Stimulated activated CD4-positive, alpha-beta T cell treated with anti-CD3 and anti-CD28 coated beads, Interleukin-4, amount 100 ng/mL, for 24 hours (primary cell): ENCODE results near the gene UPK1A.

Source experiments
- DNase-seq: peaks from one replicate; pipeline ENCODE4 v3.0.0-alpha.2; 2020

Gene UPK1A

DNA sequence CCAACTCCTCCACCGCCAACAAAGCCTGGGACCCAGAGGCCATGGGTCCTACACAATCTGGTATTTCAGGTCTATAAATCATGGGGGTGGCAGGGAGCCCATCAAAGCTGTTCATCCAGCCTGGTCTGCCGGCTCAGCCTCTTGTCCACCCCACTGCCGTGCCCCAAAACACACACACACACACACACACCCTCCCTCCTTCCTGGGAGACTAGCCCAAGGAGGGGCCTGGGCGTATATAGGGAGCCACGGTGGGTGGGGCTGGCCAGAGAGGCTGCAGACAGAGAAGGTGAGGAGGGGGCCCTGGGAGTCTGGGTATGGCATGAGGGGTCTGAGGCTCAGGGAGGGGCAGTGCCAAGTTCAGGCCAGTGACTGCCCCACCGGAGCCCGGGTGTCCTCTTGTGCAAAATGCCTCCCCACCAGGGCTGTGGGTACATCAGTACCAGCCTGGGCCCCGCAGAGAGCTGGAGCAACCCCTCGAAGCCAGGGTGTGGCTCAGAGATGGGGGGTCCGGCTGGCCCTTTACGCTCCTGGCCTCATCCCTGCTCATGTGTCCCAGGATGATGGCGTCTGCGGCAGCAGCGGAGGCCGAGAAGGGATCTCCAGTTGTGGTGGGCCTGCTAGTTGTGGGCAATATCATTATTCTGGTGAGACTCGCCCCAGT is at the start of gene UPK1A:
UPK1A (plus strand) TSS at position 267 of the 663 bp plus-strand sequence; CDS start at position 563, 296 bp downstream.
- DNase-seq, result no peak

DNA sequence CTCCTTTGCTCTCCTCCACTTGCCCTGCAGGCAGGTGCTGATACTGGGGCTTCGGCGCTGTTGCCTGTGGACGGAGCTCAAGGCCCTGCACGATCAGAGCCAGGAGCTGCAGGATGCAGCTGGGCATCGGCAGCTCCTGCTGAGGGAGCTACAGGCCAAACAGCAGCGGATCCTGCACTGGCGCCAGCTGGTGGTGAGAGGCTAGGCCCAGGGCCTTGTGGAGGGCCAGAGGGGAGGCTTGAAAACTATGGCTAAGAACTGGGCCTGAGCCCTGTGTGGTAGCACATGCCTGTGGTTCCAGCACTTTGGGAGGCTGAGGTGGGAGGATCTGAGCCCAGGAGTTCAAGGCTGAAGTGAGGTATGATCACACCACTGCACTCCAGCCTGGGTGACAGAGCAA is 47.5 kb upstream of the UPK1A start:
- DNase-seq, result no peak

DNA sequence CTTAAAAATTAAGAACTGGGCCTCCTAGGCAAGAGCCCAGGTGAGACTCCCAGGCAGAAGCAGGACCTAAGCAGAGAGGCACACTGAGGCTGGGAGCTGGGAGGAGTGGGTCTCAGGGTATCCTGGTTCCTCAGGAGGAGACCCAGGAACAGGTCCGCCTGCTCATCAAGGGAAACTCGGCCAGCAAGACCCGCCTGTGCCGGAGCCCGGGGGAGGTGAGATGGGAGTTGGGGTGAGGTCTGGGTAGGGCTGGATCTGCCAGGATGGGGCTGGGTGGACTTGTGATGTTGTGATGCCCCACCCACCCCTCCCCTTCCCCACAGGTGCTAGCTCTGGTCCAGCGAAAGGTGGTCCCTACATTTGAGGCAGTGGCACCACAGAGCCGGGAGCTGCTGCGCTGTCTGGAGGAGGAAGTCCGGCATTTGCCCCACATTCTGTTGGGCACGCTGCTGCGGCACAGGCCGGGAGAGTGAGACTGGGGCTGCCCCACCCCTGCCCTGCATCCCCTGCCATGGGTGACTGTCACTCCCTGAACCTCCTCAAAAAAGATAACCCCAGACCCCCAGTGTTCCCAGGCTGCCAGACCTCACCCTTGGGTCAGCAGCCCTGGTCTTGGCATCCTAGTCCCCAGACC is 46.9 kb upstream of the UPK1A start:
- no peak for DNase-seq

DNA sequence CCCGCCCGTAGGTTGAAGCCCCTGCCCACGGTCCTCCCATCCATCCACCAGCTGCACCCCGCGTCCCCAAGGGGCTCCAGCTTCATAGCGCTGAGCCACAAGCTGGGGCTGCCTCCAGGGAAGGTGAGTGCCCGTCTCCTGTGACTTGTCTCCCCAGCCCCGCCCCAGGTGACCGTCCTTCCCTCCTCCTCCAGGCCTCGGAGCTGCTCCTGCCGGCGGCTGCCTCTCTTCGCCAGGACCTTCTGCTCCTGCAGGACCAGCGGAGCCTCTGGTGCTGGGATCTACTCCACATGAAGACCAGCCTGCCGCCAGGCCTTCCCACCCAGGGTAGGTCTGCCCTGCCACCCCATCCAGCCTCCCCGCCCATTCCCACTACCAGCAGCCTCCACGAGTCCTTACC is 46.3 kb upstream of the UPK1A start:
- no peak for DNase-seq

DNA sequence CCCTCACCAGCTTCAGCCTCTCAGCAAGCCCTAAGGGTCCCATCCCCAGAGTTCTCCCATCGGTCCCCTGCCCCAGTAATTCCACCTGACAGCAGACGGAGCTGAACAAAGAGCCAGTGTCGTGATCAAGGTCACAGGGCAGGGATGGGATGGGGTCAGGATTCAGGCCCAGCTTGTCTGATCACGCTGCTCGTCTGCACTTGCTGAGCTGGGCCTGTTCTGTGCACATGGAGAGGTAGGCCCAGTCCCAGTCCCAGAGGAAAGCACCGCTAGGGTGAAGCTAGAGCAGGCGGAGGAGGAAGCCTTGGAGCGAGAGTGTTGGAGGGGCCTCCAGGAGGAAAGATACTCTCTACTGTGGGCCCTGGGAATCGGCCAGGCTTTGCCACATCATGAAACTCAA is 44.6 kb upstream of the UPK1A start:
- no peak for DNase-seq

DNA sequence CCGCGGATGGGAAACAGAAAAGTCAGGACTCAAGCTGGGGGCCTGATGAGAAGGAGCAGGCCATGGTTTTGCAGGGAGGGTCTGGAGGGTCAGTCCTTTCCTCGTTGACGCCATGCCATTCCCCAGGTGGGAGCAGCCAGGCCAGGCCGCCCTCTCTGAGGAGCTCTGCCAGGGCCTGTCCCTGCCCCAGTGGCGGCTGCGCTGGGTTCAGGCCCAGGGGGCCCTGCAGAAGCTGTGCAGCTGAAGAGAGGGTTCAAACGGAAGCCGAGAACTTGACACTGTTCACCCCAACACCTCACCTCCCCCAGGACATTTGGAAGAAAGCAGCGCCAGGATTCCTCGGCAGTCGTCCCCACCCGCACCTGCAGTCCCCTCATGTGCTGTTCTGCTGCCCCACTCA is 43.6 kb upstream of the UPK1A start:
- no peak for DNase-seq

DNA sequence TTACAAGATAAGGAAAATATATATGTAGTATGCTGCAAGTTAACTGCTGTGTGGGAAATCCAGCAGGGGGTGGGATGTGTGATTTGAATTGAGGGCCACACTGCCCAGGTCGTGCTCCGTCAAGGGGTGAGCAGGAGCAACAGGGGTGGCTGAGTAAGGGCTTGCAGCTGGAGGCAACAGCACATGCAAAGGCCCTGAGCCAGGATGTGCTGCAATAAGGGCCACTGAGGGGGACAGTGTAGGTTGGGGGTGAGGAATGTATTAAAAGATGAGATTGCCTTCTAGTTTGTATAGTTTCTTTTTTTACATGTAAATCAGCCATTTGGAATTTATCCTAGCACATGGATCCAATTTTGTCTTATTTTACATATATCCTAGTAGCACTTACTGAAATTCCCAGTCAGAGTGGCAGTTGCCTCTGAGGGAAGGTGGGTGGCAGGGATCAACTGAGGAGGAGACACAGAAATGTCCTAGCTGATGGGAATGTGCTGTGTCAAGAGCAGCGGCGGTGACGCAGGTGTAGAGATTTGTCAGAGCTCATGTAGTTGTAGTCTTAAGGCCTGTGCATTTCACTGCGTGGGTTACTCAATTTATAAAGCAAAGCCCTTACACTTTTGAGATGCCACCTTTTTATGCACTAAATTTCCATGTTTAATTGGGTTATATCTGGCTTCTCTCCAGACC is 42.8 kb upstream of the UPK1A start:
- no peak for DNase-seq

DNA sequence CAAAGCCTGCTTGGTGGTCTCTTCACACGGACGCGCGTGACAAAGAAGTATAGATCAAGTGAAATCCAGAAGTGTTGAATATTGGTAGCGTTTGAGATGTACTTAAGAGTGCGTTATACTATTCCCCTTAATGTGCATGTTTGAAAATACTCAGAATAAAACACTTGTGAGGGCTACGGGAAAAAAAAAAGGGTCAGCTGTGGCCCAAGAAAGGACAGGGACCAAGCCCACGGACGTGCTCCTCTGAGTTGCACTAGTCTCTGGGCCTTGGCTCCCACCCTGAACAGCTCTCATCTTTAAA is 38.1 kb upstream of the UPK1A start:
- DNase-seq, result no peak

DNA sequence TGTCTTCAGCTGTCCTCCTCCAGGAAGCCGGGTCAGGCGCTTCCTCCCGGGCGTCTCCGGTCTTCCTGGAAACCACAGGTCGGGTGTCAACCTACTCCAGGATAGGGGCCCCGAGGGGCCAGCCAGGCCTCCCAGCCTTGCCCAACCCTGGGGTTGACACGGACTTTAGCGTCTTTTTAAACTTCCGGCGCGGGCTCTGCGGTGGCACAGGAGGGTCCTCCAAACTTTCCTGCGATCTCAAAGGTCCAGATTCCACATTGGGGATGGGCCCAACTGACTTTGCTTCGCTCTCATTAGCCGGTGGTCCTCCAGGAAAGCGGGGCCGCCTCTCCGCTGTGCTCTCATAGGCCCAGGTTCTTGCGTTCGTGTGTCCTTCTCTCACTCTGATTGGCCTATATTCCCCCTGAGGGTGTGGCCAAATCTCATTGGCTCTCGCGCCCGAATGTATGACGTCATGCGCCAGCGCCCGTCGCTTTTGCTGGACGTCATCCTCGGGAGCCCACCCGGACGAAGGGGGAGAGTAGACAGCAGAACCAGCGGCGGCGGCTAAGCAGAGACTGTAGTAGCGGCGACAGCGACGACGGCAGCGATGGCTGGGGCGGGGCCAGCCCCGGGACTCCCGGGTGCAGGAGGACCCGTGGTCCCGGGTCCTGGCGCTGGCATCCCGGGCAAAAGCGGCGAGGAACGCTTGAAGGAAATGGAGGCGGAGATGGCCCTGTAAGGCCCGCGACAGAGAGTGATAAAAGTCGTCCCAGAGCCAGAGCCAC is 37.6 kb upstream of the UPK1A start, which contains the start of gene RBM42:
RBM42 (plus strand) TSS at position 472 of the 767 bp plus-strand sequence; CDS start at position 590, 118 bp downstream.
- DNase-seq, result peak; percentile 97

DNA sequence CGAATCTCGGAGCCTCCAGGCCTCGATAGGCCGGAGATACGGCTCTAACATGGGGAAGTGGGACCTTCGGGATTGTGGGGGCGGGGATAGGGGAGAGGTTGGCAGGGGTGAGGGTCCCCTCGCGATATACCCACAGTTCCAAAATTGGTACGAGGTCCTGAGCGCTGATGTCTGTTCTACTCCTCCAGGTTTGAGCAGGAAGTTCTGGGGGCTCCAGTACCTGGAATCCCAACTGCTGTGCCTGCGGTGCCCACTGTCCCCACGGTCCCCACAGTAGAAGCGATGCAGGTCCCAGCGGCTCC is 37.0 kb upstream of the UPK1A start:
- DNase-seq, result no peak

DNA sequence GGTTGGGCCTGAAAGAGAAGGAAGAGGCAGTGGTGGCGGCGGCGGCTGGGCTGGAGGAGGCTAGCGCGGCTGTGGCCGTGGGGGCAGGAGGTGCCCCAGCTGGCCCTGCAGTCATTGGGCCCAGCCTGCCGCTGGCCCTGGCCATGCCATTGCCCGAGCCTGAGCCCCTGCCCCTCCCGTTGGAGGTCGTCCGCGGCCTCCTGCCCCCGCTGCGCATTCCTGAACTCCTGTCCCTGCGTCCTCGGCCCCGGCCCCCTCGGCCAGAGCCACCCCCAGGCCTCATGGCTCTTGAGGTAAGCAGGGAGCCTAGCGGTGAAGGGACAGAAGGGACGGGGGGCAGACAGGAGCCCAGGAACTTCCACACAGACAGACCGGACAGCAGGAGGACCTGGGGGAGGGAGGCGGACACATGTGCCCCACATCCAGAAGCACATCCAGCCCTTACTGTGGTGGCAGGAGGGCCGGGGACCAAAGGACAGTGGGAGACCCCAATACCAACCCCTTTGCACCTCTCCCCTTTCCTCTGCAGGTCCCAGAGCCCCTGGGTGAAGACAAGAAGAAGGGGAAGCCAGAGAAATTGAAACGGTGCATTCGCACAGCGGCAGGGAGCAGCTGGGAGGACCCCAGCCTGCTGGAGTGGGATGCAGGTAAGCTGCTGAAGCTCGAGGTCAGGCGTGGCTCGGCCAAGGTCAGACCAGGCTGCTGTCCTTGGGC is 32.4 kb upstream of the UPK1A start:
- DNase-seq, result no peak

DNA sequence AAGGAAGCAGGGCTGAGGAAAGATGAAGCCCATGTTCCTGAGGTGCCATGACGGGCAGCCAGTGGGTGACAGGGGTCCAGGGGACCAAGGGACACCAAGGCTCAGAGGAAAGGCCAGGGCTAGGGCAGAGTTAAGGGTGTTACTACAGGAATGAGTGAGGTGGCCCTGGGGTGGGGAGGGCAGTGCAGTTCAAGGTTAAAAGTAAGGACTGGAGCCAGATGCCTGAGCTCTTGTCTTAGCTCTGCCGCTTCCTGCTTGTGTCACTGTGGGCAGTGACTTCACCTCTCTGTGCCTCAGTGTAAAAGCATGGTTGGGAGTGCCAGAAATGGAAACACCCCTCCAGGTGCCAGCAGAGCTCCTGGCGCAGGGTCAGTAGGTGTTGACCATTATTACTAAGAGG is 29.7 kb upstream of the UPK1A start:
- DNase-seq, result no peak

DNA sequence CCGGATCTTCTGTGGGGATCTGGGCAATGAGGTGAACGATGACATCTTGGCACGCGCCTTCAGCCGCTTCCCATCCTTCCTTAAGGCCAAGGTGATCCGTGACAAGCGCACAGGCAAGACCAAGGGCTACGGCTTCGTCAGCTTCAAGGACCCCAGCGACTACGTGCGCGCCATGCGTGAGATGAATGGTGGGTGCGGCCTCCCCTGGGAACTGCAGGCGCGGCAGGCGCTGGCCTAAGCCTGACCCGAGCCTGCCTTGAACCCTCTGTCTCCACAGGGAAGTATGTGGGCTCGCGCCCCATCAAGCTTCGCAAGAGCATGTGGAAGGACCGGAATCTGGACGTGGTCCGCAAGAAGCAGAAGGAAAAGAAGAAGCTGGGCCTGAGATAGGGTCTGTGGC is 29.2 kb upstream of the UPK1A start:
- no peak for DNase-seq

DNA sequence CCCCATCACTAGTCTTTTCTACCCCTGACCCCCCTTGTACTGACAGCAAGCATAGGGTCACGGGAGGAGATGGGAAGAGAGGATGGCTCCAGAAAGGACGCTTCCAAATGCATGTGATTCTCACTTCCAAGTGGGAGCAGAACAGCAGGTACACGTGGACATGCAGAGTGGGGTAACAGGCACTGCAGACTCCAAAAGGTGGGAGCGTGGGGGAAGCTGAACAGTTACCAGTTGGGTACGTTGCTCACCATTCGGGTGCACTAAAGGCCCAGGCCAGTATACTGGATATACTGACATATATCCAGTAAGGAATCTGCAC is 27.0 kb upstream of the UPK1A start:
- DNase-seq, result no peak

DNA sequence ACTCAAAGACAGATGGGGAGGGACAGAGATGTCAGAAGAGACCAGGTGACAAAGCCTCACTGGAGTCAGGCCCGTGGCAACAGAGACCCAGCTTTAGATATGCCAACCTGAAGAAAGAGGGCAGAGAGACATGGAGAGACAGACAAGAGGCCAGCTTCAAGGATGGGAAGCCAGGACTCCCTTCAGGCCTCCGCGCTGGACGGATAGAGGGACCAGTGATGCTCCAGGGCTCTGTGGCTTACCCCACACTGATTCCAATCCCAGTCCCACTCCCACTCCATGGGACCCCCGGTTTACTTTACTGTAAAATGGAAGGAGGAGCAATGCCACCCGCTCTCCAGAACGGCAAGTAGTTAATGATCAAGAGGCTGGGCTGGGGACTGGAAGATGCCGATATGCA is 26.5 kb upstream of the UPK1A start:
- no peak for DNase-seq

DNA sequence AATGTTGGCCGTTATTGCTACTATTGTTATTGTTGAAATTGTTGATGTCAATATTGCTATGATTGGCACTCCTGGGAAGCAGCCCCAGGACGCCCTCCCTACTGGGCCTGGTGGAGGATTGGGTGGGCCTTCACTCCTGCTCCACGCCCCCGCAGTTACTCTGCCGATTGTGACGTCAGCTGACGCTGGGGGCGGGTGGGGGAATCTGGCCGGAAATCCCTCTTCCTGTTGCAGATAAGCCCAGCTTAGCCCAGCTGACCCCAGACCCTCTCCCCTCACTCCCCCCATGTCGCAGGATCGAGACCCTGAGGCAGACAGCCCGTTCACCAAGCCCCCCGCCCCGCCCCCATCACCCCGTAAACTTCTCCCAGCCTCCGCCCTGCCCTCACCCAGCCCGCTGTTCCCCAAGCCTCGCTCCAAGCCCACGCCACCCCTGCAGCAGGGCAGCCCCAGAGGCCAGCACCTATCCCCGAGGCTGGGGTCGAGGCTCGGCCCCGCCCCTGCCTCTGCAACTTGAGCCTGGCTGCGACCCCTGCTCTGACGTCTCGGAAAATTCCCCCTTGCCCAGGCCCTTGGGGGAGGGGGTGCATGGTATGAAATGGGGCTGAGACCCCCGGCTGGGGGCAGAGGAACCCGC is 24.7 kb upstream of the UPK1A start, which contains the start of gene ETV2:
ETV2 (plus strand) TSS at position 231 of the 637 bp plus-strand sequence. CDS start 716 bp downstream, outside the sequence.
- DNase-seq, result peak; percentile 39

DNA sequence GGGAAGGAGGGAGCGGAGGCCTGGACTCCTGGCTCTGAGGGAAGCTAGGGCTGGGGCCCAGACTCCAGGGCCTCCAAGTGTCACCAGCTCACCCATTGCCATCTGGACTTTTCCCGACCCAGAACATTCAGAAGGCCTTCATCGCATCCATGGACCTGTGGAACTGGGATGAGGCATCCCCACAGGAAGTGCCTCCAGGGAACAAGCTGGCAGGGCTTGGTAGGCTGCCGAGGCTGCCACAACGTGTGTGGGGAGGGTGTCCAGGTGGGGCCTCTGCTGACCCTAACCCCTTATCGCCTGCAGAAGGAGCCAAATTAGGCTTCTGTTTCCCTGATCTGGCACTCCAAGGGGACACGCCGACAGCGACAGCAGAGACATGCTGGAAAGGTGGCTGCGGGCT is 24.0 kb upstream of the UPK1A start:
- no peak for DNase-seq

DNA sequence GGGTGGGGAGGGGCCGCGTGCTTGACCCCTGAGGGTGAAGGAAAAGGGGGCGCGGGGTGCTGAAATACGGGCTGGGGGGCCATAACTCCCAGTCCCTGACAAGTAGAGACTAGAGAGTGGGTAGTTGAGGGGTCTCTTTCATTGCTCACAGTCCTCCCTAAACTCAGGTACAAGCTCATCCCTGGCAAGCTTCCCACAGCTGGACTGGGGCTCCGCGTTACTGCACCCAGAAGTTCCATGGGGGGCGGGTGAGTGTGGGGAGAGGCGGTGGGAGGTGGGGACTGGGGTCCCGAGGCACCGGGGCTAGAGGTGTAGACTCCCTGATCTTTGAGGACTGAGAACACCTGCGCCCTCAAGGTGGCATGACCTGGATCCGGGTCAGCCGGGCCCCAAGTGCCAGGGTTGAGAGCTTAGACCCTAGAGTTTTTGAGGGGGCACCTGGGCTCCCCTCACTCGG is 23.5 kb upstream of the UPK1A start:
- DNase-seq, result no peak

DNA sequence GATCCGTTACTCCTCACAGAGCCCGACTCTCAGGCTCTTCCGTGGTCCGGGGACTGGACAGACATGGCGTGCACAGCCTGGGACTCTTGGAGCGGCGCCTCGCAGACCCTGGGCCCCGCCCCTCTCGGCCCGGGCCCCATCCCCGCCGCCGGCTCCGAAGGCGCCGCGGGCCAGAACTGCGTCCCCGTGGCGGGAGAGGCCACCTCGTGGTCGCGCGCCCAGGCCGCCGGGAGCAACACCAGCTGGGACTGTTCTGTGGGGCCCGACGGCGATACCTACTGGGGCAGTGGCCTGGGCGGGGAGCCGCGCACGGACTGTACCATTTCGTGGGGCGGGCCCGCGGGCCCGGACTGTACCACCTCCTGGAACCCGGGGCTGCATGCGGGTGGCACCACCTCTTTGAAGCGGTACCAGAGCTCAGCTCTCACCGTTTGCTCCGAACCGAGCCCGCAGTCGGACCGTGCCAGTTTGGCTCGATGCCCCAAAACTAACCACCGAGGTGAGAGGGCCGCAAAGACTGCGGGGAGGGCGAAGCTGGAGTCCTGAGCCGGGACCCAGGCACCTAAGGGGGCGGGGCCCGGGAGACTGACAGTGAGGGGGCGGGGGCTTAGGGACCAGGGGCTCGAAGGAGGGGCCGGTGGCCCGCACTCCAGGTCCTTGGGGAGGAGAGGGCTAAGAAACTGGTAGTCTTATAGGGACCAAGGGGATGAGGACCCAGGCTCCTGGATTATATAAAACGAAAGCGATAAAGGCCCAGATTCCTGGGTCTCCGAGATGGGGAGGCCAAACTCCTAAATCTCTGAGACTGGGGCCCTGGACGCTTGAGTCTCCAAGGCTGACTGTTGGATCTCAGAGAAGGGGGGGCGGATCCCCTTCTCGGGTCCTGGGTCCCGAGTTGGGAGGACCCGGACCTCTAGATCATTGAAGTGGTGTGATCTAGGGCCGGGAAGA is 22.8 kb upstream of the UPK1A start:
- peak; percentile 79 for DNase-seq

DNA sequence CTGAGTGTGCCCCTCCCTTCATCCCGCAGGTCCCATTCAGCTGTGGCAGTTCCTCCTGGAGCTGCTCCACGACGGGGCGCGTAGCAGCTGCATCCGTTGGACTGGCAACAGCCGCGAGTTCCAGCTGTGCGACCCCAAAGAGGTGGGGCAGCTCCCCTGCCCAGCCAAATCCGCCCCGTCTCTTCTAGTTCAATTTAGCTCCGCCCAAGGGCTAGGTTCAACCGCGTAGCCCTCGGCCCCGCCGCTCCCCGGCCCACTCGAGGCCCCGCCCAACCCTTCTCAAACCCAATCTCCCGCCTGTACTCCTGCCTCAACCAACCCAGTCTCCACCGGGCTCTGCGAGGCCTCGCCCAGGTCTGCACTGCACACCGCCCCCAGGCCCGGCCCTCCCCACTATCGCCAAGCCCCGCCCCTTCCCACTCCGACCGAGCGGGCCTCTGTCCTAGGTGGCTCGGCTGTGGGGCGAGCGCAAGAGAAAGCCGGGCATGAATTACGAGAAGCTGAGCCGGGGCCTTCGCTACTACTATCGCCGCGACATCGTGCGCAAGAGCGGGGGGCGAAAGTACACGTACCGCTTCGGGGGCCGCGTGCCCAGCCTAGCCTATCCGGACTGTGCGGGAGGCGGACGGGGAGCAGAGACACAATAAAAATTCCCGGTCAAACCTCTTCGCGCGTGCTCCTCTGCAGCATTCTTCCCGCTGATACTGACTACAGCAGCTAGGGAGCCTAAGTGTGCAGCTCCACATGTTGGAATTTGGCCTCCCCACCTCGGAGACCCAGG is 21.9 kb upstream of the UPK1A start:
- peak; percentile 96 for DNase-seq
